ENCODE data around the gene SELENOT. TPM values are rescaled to one million over a fixed set of nuclear protein-coding genes. Genes with fewer than 3 reads are reported as not detected.
"Not testable (repeated sequence)": the region's sequence is repeated elsewhere in the genome, so short reads cannot be mapped to it uniquely, and the experiment has no call there.

The SELENOT gene
- total and polyA plus RNA-seq, 5 donors from 2014 or later: 102 to 418 (median 307) TPM

DNA sequence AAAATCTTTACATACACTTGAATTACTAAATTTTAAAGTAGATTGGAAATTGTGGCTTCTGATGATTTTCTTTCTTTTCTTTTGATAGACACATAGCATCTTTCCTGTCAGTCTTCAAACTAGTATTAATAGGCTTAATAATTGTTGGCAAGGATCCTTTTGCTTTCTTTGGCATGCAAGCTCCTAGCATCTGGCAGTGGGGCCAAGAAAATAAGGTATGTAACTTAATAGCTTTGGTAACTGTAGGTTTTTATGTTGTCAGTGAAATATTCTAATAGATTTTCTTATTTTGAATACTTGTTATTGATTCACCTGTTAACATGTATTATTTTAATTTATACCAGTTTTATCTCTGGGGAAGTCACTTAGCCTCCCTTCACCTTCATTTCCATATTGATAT is 19.8 kb downstream of the SELENOT start:
- Histone ChIP-seq H3K27ac (ENCODE audit: insufficient read depth, low read length, poor library complexity, severe bottlenecking) (peak overlapping the region; percentile 5), H3K36me3 (ENCODE audit: control insufficient read depth, insufficient read depth, low read length) (peaks cover 44% of the 10 kb centered on the region), H3K4me1 (ENCODE audit: control insufficient read depth, insufficient read depth, low read length, poor library complexity, severe bottlenecking) (peaks cover 22% of the 10 kb centered on the region)
- H3K9me3 ChIP-seq (ENCODE audit: control insufficient read depth in 2 of 2, low read length in 2 of 2); H3K4me3 ChIP-seq (ENCODE audit: low read depth, low read length); DNase-seq; H3K9me3 Mint-ChIP-seq; H3K4me3 Mint-ChIP-seq; H3K27me3 Mint-ChIP-seq; H3K27me3 ChIP-seq (ENCODE audit: control insufficient read depth, insufficient read depth, low read length); ATAC-seq (ENCODE audit: low read depth in 2 of 2): not testable (repeated sequence)
- Mint-ChIP-seq H3K4me1 (peaks cover 42 to 57% (median 50%) of the 10 kb centered on the region in 4 donors), H3K27ac (peak overlapping the region in 1 of 3 donors; percentile 73), H3K36me3 (peaks cover 39% of the 10 kb centered on the region)

DNA sequence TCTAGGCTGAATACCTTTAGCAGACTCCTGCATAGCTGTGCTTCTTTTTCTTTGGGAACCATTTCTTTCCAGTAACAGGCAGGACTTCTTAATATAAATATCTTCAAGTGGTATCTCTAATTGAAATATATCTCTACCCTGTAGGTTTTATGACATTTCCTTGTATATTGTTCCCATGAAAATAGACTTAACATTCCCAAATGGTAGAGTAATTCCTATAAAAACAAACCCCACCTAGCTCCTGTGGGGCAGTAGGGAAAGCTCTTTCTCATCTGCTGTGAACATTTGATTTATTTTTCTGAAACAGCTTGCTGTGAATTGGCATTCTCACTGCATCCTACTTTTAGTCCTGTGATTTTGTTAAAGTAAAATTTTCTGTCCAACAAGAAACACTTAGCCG is 20.8 kb downstream of the SELENOT start:
- H3K4me1 ChIP-seq (ENCODE audit: control insufficient read depth, insufficient read depth, low read length, poor library complexity, severe bottlenecking): peaks cover 22% of the 10 kb centered on the region
- Mint-ChIP-seq H3K4me1 (peaks cover 33 to 47% (median 45%) of the 10 kb centered on the region in 4 donors), H3K27me3 (no peaks in the 10 kb centered on the region), H3K9me3 (peaks cover 0 to 2% (median 0%) of the 10 kb centered on the region in 7 donors), H3K27ac (peak overlapping the region in 1 of 3 donors; percentile 13), H3K36me3 (peaks cover 31% of the 10 kb centered on the region), H3K4me3 (no peak overlapping the region)
- no peak for DNase-seq
- no peak overlapping the region for H3K4me3 ChIP-seq (ENCODE audit: low read depth, low read length)
- H3K9me3 ChIP-seq (ENCODE audit: control insufficient read depth in 2 of 2, low read length in 2 of 2): no peaks in the 10 kb centered on the region
- H3K36me3 ChIP-seq (ENCODE audit: control insufficient read depth, insufficient read depth, low read length): peaks cover 44% of the 10 kb centered on the region
- no peaks in the 10 kb centered on the region for H3K27me3 ChIP-seq (ENCODE audit: control insufficient read depth, insufficient read depth, low read length)
- peak overlapping the region; percentile 23 for H3K27ac ChIP-seq (ENCODE audit: insufficient read depth, low read length, poor library complexity, severe bottlenecking)
- ATAC-seq (ENCODE audit: low read depth in 2 of 2): no peak

DNA sequence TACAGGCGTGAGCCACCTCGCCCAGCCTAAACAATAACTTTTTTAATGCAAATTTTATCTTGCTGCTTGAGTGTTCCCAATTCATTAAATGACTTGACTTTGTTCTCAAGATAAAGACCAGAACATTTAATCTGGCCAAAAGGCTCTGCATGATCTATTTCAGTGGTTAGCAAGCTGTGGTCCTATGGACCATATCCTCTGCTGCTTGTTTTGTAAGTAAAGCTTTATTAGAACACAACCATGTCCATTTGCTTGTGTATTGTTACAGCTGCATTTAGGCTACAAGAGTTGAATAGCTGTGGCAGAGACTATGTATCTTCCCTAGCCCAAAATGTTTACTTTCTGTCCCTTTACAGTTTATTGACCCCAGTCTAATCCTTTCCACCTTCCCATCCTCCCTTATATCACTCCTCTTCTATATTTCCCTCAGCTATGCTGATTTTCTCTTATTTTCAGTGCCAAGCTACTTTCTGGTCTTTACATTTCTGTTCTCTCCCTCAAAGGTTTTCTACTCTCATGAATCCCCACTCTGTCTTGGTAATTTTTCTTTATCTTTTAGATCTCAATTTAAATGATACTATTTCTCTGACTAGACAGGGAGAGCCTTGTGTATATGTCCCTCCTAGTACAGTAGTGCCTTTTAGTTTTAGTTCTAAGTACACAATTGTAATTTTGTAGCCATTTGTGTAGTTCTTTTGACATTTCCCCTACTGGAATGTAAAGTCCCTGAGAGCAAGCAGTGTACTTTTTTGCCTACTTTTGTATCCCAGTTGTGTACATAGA is 23.2 kb downstream of the SELENOT start:
- no peaks in the 10 kb centered on the region for H3K9me3 ChIP-seq (ENCODE audit: control insufficient read depth in 2 of 2, low read length in 2 of 2)
- H3K4me1 ChIP-seq (ENCODE audit: control insufficient read depth, insufficient read depth, low read length, poor library complexity, severe bottlenecking): peaks cover 12% of the 10 kb centered on the region
- DNase-seq: no peak
- H3K9me3 Mint-ChIP-seq: peaks cover 0 to 2% (median 0%) of the 10 kb centered on the region in 7 donors
- H3K27me3 Mint-ChIP-seq: no peaks in the 10 kb centered on the region
- H3K27ac Mint-ChIP-seq: peak overlapping the region in 1 of 3 donors; percentile 17
- H3K4me3 ChIP-seq (ENCODE audit: low read depth, low read length): no peak overlapping the region
- ATAC-seq (ENCODE audit: low read depth in 2 of 2): no peak
- H3K27ac ChIP-seq (ENCODE audit: insufficient read depth, low read length, poor library complexity, severe bottlenecking): no peak overlapping the region
- H3K36me3 Mint-ChIP-seq: peaks cover 36% of the 10 kb centered on the region
- no peaks in the 10 kb centered on the region for H3K27me3 ChIP-seq (ENCODE audit: control insufficient read depth, insufficient read depth, low read length)
- H3K4me3 Mint-ChIP-seq: peak overlapping the region in 1 of 4 donors; percentile 2
- peaks cover 22 to 35% (median 28%) of the 10 kb centered on the region in 4 donors for H3K4me1 Mint-ChIP-seq
- H3K36me3 ChIP-seq (ENCODE audit: control insufficient read depth, insufficient read depth, low read length): peaks cover 49% of the 10 kb centered on the region

DNA sequence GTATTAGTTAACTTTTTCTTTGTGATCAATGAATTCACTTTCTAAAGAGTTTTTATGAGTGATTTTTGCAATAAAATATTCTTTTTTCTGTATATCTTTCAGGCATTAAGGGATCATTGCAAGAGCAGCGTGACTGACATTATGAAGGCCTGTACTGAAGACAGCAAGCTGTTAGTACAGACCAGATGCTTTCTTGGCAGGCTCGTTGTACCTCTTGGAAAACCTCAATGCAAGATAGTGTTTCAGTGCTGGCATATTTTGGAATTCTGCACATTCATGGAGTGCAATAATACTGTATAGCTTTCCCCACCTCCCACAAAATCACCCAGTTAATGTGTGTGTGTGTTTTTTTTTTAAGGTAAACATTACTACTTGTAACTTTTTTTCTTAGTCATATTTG is 24.4 kb downstream of the SELENOT start:
- Mint-ChIP-seq H3K27me3 (no peaks in the 10 kb centered on the region), H3K4me1 (peaks cover 14 to 24% (median 16%) of the 10 kb centered on the region in 4 donors), H3K27ac (no peak overlapping the region), H3K36me3 (peaks cover 36% of the 10 kb centered on the region), H3K4me3 (no peak overlapping the region), H3K9me3 (peaks cover 0 to 2% (median 0%) of the 10 kb centered on the region in 7 donors)
- H3K27ac ChIP-seq (ENCODE audit: insufficient read depth, low read length, poor library complexity, severe bottlenecking): no peak overlapping the region
- DNase-seq: no peak
- H3K4me1 ChIP-seq (ENCODE audit: control insufficient read depth, insufficient read depth, low read length, poor library complexity, severe bottlenecking): peaks cover under 1% of the 10 kb centered on the region
- peaks cover 49% of the 10 kb centered on the region for H3K36me3 ChIP-seq (ENCODE audit: control insufficient read depth, insufficient read depth, low read length)
- no peak for ATAC-seq (ENCODE audit: low read depth in 2 of 2)
- H3K9me3 ChIP-seq (ENCODE audit: control insufficient read depth in 2 of 2, low read length in 2 of 2): no peaks in the 10 kb centered on the region
- no peak overlapping the region for H3K4me3 ChIP-seq (ENCODE audit: low read depth, low read length)
- H3K27me3 ChIP-seq (ENCODE audit: control insufficient read depth, insufficient read depth, low read length): no peaks in the 10 kb centered on the region

DNA sequence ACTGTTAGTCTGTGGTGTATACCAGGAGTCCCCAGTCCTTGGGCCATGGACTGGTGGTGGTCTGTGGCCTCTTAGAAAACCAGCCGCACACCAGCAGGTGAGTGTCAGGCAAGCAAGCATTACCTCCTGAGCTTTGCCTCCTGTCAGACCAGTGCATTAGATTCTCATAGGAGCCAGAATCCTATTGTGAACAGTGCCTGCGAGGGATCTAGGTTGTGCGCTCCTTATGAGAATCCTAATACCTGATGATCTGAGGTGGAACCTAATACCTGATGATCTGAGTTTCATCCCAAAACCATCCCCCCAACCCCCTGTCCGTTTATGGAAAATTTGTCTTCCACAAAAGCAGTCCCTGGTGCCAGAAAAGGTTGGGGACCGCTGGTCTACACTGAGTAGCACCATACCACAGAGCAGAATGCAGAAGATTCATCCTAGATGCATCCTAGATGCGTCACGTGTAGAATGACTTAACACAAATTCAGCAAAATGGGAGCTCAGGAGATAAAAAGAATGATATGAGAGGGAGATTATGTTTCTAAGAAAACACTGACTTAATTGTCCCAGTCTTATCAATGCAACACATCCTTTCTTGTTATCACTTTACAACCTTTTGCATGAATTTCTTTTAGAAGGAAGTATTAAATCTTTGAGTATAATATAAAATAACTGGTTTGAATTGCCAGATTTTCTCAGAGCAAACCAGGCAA is 28.5 kb downstream of the SELENOT start:
- H3K9me3 Mint-ChIP-seq: no peaks in the 10 kb centered on the region
- peaks cover 23% of the 10 kb centered on the region for H3K36me3 ChIP-seq (ENCODE audit: control insufficient read depth, insufficient read depth, low read length)
- no peaks in the 10 kb centered on the region for H3K27me3 ChIP-seq (ENCODE audit: control insufficient read depth, insufficient read depth, low read length)
- H3K4me3 Mint-ChIP-seq: no peak overlapping the region
- peak overlapping the region; percentile 28 to 38 (median 36) for H3K27ac Mint-ChIP-seq
- no peak overlapping the region for H3K4me3 ChIP-seq (ENCODE audit: low read depth, low read length)
- no peaks in the 10 kb centered on the region for H3K9me3 ChIP-seq (ENCODE audit: control insufficient read depth in 2 of 2, low read length in 2 of 2)
- no peak overlapping the region for H3K27ac ChIP-seq (ENCODE audit: insufficient read depth, low read length, poor library complexity, severe bottlenecking)
- H3K27me3 Mint-ChIP-seq: no peaks in the 10 kb centered on the region
- H3K4me1 Mint-ChIP-seq: peaks cover 20 to 34% (median 28%) of the 10 kb centered on the region in 4 donors
- ATAC-seq (ENCODE audit: low read depth in 2 of 2): no peak
- DNase-seq: no peak
- peaks cover 22% of the 10 kb centered on the region for H3K36me3 Mint-ChIP-seq
- H3K4me1 ChIP-seq (ENCODE audit: control insufficient read depth, insufficient read depth, low read length, poor library complexity, severe bottlenecking): peaks cover 19% of the 10 kb centered on the region

DNA sequence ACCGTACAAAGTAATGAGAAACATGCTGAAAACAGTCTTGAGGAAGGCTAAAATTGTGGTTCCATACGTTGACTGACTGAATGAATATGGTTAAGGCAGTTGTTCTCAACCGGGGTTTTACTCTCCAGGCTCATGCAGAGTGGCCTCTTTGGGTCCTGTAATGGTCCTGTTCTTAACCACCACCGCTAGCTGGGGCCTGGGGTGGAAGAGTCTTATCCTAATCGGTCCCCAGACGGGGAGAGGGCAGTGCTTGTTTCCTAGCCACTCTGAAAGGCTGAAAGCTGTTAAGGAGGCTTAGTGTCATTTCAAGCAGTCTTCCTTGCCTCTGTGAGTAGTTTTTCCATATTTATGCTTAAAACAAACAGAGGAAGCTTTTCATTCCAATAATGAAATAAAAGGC is 32.0 kb downstream of the SELENOT start:
- no peaks in the 10 kb centered on the region for H3K9me3 ChIP-seq (ENCODE audit: control insufficient read depth in 2 of 2, low read length in 2 of 2)
- no peaks in the 10 kb centered on the region for H3K27me3 Mint-ChIP-seq
- no peak for DNase-seq
- H3K4me3 Mint-ChIP-seq: peak overlapping the region in 2 of 4 donors; percentile 26 to 69
- ATAC-seq (ENCODE audit: low read depth in 2 of 2): no peak
- H3K4me1 Mint-ChIP-seq: peaks cover 26 to 34% (median 31%) of the 10 kb centered on the region in 4 donors
- H3K36me3 ChIP-seq (ENCODE audit: control insufficient read depth, insufficient read depth, low read length): peaks cover 3% of the 10 kb centered on the region
- H3K36me3 Mint-ChIP-seq: peaks cover 4% of the 10 kb centered on the region
- H3K27ac Mint-ChIP-seq: peak overlapping the region; percentile 62 to 91 (median 82)
- H3K27ac ChIP-seq (ENCODE audit: insufficient read depth, low read length, poor library complexity, severe bottlenecking): peak overlapping the region; percentile 14
- H3K4me3 ChIP-seq (ENCODE audit: low read depth, low read length): peak overlapping the region; percentile 58
- H3K4me1 ChIP-seq (ENCODE audit: control insufficient read depth, insufficient read depth, low read length, poor library complexity, severe bottlenecking): peaks cover 19% of the 10 kb centered on the region
- no peaks in the 10 kb centered on the region for H3K27me3 ChIP-seq (ENCODE audit: control insufficient read depth, insufficient read depth, low read length)
- no peaks in the 10 kb centered on the region for H3K9me3 Mint-ChIP-seq

DNA sequence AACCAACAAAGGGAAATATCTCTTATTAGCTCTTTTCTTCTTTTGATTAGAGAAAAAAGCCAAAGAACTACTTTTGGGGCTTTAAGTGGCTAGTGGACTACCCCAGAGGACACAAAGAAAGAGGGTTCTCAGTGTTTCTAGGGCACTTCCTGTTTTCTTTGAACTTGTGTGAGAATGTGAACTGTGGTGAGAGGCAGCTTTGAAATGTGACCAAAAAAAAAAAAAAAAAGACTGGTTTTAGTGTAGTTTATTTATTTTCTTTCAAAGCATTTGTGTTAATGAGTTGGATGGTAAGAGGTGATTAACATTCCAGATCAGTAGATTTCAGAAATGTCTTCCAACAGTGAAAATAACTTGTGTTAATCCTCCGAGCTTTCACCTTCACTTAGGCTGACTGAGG is 32.4 kb downstream of the SELENOT start:
- H3K27me3 ChIP-seq (ENCODE audit: control insufficient read depth, insufficient read depth, low read length): no peaks in the 10 kb centered on the region
- Mint-ChIP-seq H3K36me3 (peaks cover 2% of the 10 kb centered on the region), H3K4me1 (peaks cover 26 to 31% (median 30%) of the 10 kb centered on the region in 4 donors), H3K4me3 (peak overlapping the region; percentile 21 to 69 (median 31)), H3K9me3 (no peaks in the 10 kb centered on the region), H3K27ac (peak overlapping the region; percentile 79 to 91 (median 91)), H3K27me3 (no peaks in the 10 kb centered on the region)
- H3K4me3 ChIP-seq (ENCODE audit: low read depth, low read length): peak overlapping the region; percentile 58
- ATAC-seq (ENCODE audit: low read depth in 2 of 2) (peak; percentile 67 to 84), DNase-seq (peak in 2 of 3 donors; percentile 39 to 76)
- peak overlapping the region; percentile 57 for H3K27ac ChIP-seq (ENCODE audit: insufficient read depth, low read length, poor library complexity, severe bottlenecking)
- peaks cover 19% of the 10 kb centered on the region for H3K4me1 ChIP-seq (ENCODE audit: control insufficient read depth, insufficient read depth, low read length, poor library complexity, severe bottlenecking)
- H3K9me3 ChIP-seq (ENCODE audit: control insufficient read depth in 2 of 2, low read length in 2 of 2): no peaks in the 10 kb centered on the region
- H3K36me3 ChIP-seq (ENCODE audit: control insufficient read depth, insufficient read depth, low read length): peaks cover 1% of the 10 kb centered on the region

Measured in CD4-positive, CD25-positive, alpha-beta regulatory T cell (primary cell).